ENCODE measurements around the gene CTDSP1. TPM values are rescaled to one million over a fixed set of nuclear protein-coding genes. Genes with fewer than 3 reads are reported as not detected.

Gene CTDSP1
- total RNA-seq, result 100 to 1,000 TPM; 132 to 197 (median 173) TPM

DNA sequence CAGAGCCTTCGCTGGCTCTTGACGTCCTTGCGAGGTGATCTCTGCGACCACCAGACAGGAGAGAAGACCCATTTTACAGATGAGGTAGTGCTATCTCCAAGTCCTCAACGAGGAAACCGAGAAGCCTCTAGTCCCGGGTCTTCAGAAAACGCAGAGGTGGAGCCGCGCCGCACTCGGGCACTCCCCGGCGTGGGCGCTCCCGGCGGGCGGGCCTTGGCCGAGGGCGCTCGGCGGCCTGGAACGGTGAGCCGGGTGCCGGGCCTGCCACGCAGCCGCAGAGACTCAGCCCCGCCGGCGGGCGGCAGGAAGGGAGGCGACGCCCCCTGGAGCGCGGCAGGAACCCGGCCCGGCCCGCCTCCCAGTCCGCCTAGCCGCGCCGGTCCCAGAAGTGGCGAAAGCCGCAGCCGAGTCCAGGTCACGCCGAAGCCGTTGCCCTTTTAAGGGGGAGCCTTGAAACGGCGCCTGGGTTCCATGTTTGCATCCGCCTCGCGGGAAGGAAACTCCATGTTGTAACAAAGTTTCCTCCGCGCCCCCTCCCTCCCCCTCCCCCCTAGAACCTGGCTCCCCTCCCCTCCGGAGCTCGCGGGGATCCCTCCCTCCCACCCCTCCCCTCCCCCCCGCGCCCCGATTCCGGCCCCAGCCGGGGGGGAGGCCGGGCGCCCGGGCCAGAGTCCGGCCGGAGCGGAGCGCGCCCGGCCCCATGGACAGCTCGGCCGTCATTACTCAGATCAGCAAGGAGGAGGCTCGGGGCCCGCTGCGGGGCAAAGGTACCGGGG, at the start of gene CTDSP1:
Gene CTDSP1 (plus strand): TSS at position 478 of the 776 bp plus-strand sequence. CDS start 223 bp downstream, at position 701.
- 1% methylated on average over 28 of the region's 78 CpGs; no CpG with 5 or more reads in 1 of the 2 donors for WGBS, 2 donors (ENCODE audit: low coverage in 1 of 2)
- Histone ChIP-seq H3K4me1 (peaks cover 17 to 58% (median 50%) of the 10 kb centered on the region in 4 donors), H3K9me3 (no peaks in the 10 kb centered on the region), H3K27ac (peak within 1 kb of the TSS; percentile 99 to 100 (median 100)), H3K4me3 (peak within 1 kb of the TSS; percentile 80 to 98 (median 97)), H3K27me3 (no peaks in the 10 kb centered on the region), H3K36me3 (peaks cover 0 to 26% (median 6%) of the 10 kb centered on the region in 4 donors)
- intact Hi-C loops (cut with DNase I; ENCODE audit: low total_unique reads), result no loop called here
- peak; percentile 98 for DNase-seq
- TF ChIP-seq EP300 (IDR thresholded peaks at IDR 0.05; ENCODE audit: low read depth) (no peak), POLR2AphosphoS5 (IDR thresholded peaks at IDR 0.05) (peak in 2 of 3 donors; percentile 77 to 84), POLR2A (IDR thresholded peaks at IDR 0.05) (peak; percentile 77)
- TF ChIP-seq, protein P1, sequence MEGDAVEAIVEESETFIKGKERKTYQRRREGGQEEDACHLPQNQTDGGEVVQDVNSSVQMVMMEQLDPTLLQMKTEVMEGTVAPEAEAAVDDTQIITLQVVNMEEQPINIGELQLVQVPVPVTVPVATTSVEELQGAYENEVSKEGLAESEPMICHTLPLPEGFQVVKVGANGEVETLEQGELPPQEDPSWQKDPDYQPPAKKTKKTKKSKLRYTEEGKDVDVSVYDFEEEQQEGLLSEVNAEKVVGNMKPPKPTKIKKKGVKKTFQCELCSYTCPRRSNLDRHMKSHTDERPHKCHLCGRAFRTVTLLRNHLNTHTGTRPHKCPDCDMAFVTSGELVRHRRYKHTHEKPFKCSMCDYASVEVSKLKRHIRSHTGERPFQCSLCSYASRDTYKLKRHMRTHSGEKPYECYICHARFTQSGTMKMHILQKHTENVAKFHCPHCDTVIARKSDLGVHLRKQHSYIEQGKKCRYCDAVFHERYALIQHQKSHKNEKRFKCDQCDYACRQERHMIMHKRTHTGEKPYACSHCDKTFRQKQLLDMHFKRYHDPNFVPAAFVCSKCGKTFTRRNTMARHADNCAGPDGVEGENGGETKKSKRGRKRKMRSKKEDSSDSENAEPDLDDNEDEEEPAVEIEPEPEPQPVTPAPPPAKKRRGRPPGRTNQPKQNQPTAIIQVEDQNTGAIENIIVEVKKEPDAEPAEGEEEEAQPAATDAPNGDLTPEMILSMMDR (IDR thresholded peaks at IDR 0.05), result no peak
- in situ Hi-C loops (cut with MboI; ENCODE audit: low pct_ligation_motif_present in 1 of 4, low pct_unique_long_range_greater_than_20kb in 1 of 4, low sequenced_read_pairs in 3 of 4), result loop anchor here in 3 of 4 donors (10.0 to 25.0 kb wide), 3 partner anchors 105 to 212 kb away; partner anchors contain the start of gene TMBIM1 (in 3 of the 3)

- intact Hi-C loops (cut with DNase I; ENCODE audit: low total_unique reads), result no loop called here
- in situ Hi-C loops (cut with MboI; ENCODE audit: low pct_ligation_motif_present in 1 of 4, low pct_unique_long_range_greater_than_20kb in 1 of 4, low sequenced_read_pairs in 3 of 4), result loop anchor here in 1 of 4 donors (5.0 kb wide), 1 partner anchor 52 kb away; no protein-coding TSS in a partner anchor
These were observed 45.6 kb upstream of the CTDSP1 start for GRCh38 chr2:218354045-218354444.

DNA sequence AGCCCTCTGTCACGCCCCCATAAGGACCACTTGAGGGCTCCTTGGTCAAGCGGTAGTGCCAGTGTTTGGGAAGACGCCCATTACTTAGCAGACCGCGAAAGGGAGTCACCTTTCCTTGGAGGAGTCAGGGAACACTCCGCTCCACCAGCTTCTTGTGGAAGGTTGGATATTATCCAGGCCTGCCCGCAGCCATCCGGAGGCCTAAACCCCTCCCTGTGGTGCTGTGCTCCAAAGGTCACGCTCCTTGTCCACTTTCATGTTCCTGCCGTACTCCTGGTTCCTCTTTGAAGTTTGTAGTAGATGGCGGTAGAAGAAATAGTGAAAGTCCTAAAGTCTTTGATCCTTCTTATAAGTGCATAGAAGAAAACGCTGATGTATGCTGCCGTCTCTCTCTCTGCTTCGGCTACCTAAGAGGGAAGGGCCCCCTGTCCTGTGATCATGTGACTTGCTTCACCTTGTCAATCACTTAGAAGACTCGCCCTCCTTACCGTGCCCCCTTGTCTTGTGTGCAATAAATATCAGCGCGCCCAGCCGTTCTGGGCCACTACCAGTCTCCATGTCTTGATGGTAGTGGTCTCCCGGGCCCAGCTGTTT, 44.7 kb upstream of the CTDSP1 start:
- H3K36me3 ChIP-seq, result no peaks in the 10 kb centered on the region
- TF ChIP-seq POLR2A (IDR thresholded peaks at IDR 0.05), result no peak
- TF ChIP-seq, protein P1 (IDR thresholded peaks at IDR 0.05), result no peak
- no peak for TF ChIP-seq POLR2AphosphoS5 (IDR thresholded peaks at IDR 0.05)
- TF ChIP-seq EP300 (IDR thresholded peaks at IDR 0.05; ENCODE audit: low read depth), result no peak
- in situ Hi-C loops (cut with MboI; ENCODE audit: low pct_ligation_motif_present in 1 of 4, low pct_unique_long_range_greater_than_20kb in 1 of 4, low sequenced_read_pairs in 3 of 4), result loop anchor here in 2 of 4 donors (5.0 kb wide), 1 partner anchor 53 kb away; no protein-coding TSS in a partner anchor
- H3K27me3 ChIP-seq, result no peaks in the 10 kb centered on the region
- H3K9me3 ChIP-seq, result peaks cover 4 to 6% of the 10 kb centered on the region in 2 donors
- no peak overlapping the region for H3K27ac ChIP-seq
- 61% methylated on average over 20 of the region's 20 CpGs; no CpG with 5 or more reads in 1 of the 2 donors for WGBS, 2 donors (ENCODE audit: low coverage in 1 of 2)
- H3K4me1 ChIP-seq, result peaks cover 0 to 8% (median 3%) of the 10 kb centered on the region in 4 donors
- DNase-seq, result peak; percentile 26
- no peak overlapping the region for H3K4me3 ChIP-seq
- intact Hi-C loops (cut with DNase I; ENCODE audit: low total_unique reads), result loop anchor here (5.0 kb wide), 1 partner anchor 53 kb away; no protein-coding TSS in a partner anchor

More at GRCh38 chr2:218354045-218354444, 45.6 kb upstream of the CTDSP1 start:
- H3K4me1 ChIP-seq, result peaks cover 0 to 8% (median 3%) of the 10 kb centered on the region in 4 donors
- H3K36me3 ChIP-seq, result no peaks in the 10 kb centered on the region
- DNase-seq, result no peak
- no peaks in the 10 kb centered on the region for H3K27me3 ChIP-seq
- TF ChIP-seq POLR2A (IDR thresholded peaks at IDR 0.05), result no peak
- TF ChIP-seq, protein P1 (IDR thresholded peaks at IDR 0.05), result no peak
- H3K9me3 ChIP-seq, result peaks cover 4 to 6% of the 10 kb centered on the region in 2 donors
- H3K27ac ChIP-seq, result no peak overlapping the region
- 90 to 94% methylated on average over 6 to 14 of the region's 14 CpGs for WGBS, 2 donors (ENCODE audit: low coverage in 1 of 2)
- no peak overlapping the region for H3K4me3 ChIP-seq

Data from transverse colon (tissue), 4 donors.